Right ventricle myocardium inferior (tissue), 1 donor: ENCODE measurements around the gene ATXN1. TPM values are rescaled to one million over a fixed set of nuclear protein-coding genes. Genes with fewer than 3 reads are reported as not detected.
A peak's percentile ranks its signal among the peaks of the same experiment; 100 is the strongest.

Experiments
- ATAC-seq: fragments of 200-7000 bp; cut with Tn5 transposase; one replicate; pipeline ENCODE4 v1.9.1; 2020; ENCODE audit warnings: mild to moderate bottlenecking, moderate library complexity
- DNase-seq: peaks from one replicate; pipeline ENCODE4 v3.0.0; 2021; ENCODE audit errors: missing footprints
- intact Hi-C: fragments of 100-400 bp; cut with DNase I; formaldehyde crosslinking; loops from one replicate; pipeline ENCODE4 v1.11.0; 2022
- total RNA-seq: library from RNA; stranded (reverse); fragmentation: NEBNext Ultra II Directional; extraction: Animal tissue kit (Norgen Biotek cat#: 25700); gene quantifications from one replicate; pipeline ENCODE4 v1.2.1, GENCODE V29; 2021
- donor health status: DM: no; HTN: yes; CAD: no; lungs with severe emphysema.

Gene ATXN1
- total RNA-seq, 1 donor from 2014 or later = 42.5 TPM

GRCh38 chr6:16345449-16346330, 415.6 kb downstream of the ATXN1 start:
- DNase-seq (no peak), ATAC-seq (peak; percentile 45)
- intact Hi-C loops = no loop called here

GRCh38 chr6:16344756-16345155, 416.5 kb downstream of the ATXN1 start:
- intact Hi-C loops = no loop called here
- DNase-seq (no peak), ATAC-seq (no peak)

- intact Hi-C loops = no loop called here
- DNase-seq = no peak
- no peak for ATAC-seq
Observed at GRCh38 chr6:16343593-16343992, 417.7 kb downstream of the ATXN1 start.

- no peak for DNase-seq
- intact Hi-C loops = no loop called here
- no peak for ATAC-seq
Observed at GRCh38 chr6:16339265-16339587, 422.0 kb downstream of the ATXN1 start.

- DNase-seq = peak; percentile 81
- ATAC-seq = peak; percentile 12
- intact Hi-C loops = no loop called here
Observed at GRCh38 chr6:16338577-16339264, 422.5 kb downstream of the ATXN1 start.

- DNase-seq = peak; percentile 97
- intact Hi-C loops = no loop called here
Observed at GRCh38 chr6:16337295-16337975, 423.8 kb downstream of the ATXN1 start.

GRCh38 chr6:16336911-16337294, 424.4 kb downstream of the ATXN1 start:
- DNase-seq = no peak
- intact Hi-C loops = no loop called here
- no peak for ATAC-seq

More at GRCh38 chr6:16337295-16337975, 423.8 kb downstream of the ATXN1 start:
- ATAC-seq = peak; percentile 90

- ATAC-seq = no peak
- no peak for DNase-seq
- intact Hi-C loops = no loop called here
Observed at GRCh38 chr6:16336056-16336818, 425.0 kb downstream of the ATXN1 start.

- ATAC-seq = no peak
- intact Hi-C loops = no loop called here
- DNase-seq = no peak
Observed at GRCh38 chr6:16335176-16335575, 426.1 kb downstream of the ATXN1 start.

- intact Hi-C loops = no loop called here
- no peak for DNase-seq
- peak; percentile 66 for ATAC-seq
Observed at GRCh38 chr6:16334671-16335070, 426.6 kb downstream of the ATXN1 start.

GRCh38 chr6:16333580-16333979, 427.7 kb downstream of the ATXN1 start:
- ATAC-seq = no peak
- no peak for DNase-seq
- intact Hi-C loops = loop anchor here (2.0 kb wide), 1 partner anchor 429 kb away; no protein-coding TSS in a partner anchor

- intact Hi-C loops = loop anchor here (1.0 to 2.0 kb wide), 2 partner anchors 77 to 431 kb away; no protein-coding TSS in a partner anchor
- ATAC-seq = peak; percentile 80
- peak; percentile 89 for DNase-seq
Observed at GRCh38 chr6:16332175-16332542, 429.1 kb downstream of the ATXN1 start.

- peak; percentile 69 for ATAC-seq
- DNase-seq = peak; percentile 89
- intact Hi-C loops = loop anchor here (1.0 to 2.0 kb wide), 2 partner anchors 78 to 431 kb away; no protein-coding TSS in a partner anchor
Observed at GRCh38 chr6:16331384-16332174, 429.7 kb downstream of the ATXN1 start.

- no peak for DNase-seq
- intact Hi-C loops = no loop called here
- no peak for ATAC-seq
Observed at GRCh38 chr6:16329233-16329632, 432.0 kb downstream of the ATXN1 start.

- no peak for DNase-seq
- no peak for ATAC-seq
- intact Hi-C loops = no loop called here
Observed at GRCh38 chr6:16327777-16328325, 433.4 kb downstream of the ATXN1 start.

- DNase-seq (no peak), ATAC-seq (no peak)
- intact Hi-C loops = no loop called here
Observed at GRCh38 chr6:16326971-16327776, 434.1 kb downstream of the ATXN1 start.

- ATAC-seq (no peak), DNase-seq (no peak)
- intact Hi-C loops = no loop called here
Observed at GRCh38 chr6:16326531-16326930, 434.7 kb downstream of the ATXN1 start.
